Activated CD4-positive, alpha-beta T cell treated with anti-CD3 and anti-CD28 coated beads for 24 hours (primary cell): ENCODE measurements around the gene PJVK.
"Not testable (repeated sequence)": the region's sequence is repeated elsewhere in the genome, so short reads cannot be mapped to it uniquely, and the experiment has no call there.

ENCODE experiments used
- DNase-seq, 2 donors: peaks; one replicate each; pipeline ENCODE4 v3.0.0-alpha.2; 2020; ENCODE audit warnings: low read depth in 2 of 2

Gene PJVK

GRCh38 chr2:178436662-178437061 lies 14.5 kb upstream of the PJVK start:
- DNase-seq = no peak

- DNase-seq = no peak
Measured at GRCh38 chr2:178441426-178441825, 9.8 kb upstream of the PJVK start.

DNA sequence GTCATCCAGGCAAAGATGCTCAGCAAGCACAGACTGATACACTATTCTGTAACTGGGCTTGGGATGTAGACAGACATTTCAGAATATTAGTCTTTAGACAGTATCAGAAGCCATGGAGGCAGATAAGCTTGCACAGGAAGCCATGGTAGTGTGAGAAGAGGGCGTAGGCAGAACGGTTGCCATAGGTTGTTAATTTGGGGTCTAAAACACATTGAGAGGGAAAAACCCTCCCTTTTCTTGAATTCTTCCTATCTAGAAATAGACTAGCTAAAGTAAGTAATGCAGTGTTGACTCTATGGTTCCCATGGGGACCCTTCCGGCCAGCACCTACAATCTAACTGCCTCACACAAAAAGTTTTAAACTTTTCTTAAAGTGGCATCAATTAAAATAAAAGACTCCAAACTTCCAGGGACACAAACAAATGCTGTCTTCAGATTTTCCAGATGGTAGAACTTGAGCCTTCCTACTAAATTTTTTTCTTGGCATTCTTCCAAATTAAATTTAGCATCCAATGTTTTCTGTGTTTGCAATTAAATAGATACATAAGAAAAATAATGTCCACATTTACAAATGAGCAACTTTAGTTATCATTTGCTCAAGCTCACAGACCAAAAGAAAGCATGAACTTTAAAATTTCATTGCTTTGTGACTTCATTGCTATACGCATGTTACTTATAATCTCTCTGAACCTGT lies 2.1 kb upstream of the PJVK start:
- no peak for DNase-seq

- no peak for DNase-seq
Measured at GRCh38 chr2:178449700-178450523, 1.3 kb upstream of the PJVK start.

DNA sequence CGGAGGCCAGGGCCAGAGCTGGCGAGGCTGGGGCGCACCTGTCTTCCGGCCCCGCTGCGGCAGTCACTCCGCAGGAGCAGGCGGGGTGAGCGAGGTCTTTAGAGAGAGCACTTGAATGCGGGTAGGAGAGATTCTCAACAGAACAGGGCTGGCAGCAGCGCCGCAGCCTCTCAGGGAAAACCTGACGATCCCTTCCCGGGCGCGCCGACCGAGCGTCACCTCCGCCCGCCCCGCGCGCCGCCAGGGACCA lies 729 bp upstream of the PJVK start:
- peak in 1 of 2 donors; percentile 52 for DNase-seq

DNA sequence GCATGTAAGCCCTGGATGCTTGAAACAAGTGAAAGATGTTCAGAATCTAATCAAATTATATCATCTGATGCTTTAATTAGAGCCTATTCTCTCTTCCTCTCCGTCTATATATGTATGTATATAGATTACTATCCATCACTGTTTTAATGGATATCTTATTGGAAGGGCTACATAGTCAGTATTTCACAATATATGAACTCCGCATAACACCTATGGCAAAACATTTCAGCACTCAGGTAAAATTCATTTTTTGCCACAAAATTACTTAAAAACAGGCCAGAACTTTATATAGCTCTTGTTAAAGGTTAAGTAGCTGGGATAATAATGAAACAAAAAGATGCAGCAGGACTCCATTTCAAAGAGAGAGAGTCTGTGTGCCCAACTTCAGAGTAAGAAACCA lies 1.2 kb downstream of the PJVK start:
- no peak for DNase-seq

- no peak for DNase-seq
Measured at GRCh38 chr2:178452870-178453269, 1.7 kb downstream of the PJVK start.

DNA sequence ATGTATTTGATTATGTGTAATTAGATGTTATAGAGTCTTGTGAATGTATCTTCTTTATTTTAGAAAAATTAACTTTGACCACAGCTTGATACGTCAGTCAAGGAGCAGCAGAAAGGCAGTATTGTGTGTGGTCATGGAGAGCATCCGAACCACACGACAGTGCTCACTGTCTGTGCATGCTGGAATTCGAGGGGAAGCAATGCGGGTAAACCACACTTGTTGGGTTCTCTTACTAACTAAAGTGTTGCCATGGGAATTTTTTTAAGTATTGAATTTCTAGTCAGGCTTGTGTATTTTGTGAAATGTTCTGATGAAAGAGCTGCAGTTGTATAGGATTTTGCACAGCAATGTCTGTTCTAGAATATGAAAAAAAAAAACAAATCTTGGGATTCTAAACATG lies 4.8 kb downstream of the PJVK start:
- DNase-seq = no peak

DNA sequence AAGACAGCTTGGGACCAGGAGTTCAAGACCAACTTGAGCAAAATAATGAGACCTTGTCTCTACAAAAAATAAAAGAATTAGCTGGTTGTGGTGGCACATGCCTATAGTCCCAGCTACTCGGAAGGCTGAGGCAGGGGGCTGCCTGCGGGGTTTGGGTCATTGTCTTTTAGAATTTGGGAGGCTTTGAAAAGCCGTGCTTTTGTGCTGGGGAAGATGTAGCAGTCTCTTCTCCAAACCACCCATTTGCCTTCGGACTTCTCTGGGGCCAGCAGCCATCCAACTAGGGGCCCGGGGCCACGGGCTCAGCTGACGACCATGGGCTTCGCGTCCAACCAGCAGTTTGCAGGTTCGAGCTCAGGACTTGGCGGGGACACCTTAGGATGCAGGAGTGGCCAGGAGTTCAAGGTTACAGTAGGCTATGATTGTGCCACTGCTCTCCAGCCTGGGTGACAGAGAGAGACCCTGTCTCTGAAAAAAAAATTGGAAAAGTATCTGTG lies 6.3 kb downstream of the PJVK start:
- no peak for DNase-seq

GRCh38 chr2:178469219-178469849 lies 18.2 kb downstream of the PJVK start:
- DNase-seq = no peak

GRCh38 chr2:178471313-178471712 lies 20.1 kb downstream of the PJVK start:
- DNase-seq = not testable (repeated sequence)

- DNase-seq = no peak
Measured at GRCh38 chr2:178473373-178473772, 22.2 kb downstream of the PJVK start.

DNA sequence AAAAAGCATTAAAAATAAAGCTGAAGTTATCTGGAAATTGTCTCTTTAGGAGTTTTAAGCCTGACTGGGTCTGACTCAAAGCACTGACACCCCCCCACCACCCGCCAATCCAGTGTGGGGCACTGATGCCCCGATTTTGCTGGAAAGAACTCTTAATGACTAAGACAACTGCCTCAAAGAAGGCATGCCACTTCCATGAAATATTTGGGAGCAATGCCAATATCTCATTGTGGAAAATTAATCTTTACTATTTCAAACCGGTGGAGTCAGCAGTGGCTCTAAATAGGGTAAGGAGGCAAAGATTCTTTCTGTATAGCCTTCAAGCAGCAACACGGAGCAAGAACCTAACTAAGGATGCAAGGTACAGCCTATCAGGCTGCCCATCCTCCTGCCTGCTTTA lies 22.8 kb downstream of the PJVK start:
- DNase-seq = no peak

GRCh38 chr2:178474560-178474959 lies 23.4 kb downstream of the PJVK start:
- no peak for DNase-seq

DNA sequence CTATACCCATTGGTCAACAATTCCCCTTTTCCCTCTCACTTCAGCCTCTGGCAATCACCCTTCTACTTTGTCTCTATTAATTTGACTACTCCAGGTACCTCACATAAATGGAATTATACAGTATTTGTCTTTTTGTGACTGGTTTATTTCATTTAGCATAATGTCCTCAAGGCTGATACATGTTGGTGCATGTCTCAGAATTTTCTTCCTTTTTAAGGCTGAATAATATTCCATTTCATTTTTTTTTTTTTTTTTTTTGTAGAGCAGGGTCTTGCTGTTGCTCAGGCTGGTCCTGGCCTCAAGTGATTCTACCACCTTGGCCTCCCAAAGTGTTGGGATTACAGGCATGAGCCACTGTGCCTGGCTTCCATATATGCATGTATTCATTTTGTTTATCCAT lies 25.3 kb downstream of the PJVK start:
- DNase-seq = no peak

- no peak for DNase-seq
Measured at GRCh38 chr2:178477443-178478129, 26.4 kb downstream of the PJVK start.

- DNase-seq = no peak
Measured at GRCh38 chr2:178478130-178478438, 26.9 kb downstream of the PJVK start.

GRCh38 chr2:178478439-178479274 lies 27.5 kb downstream of the PJVK start, which contains the start of gene FKBP7:
TSS of gene FKBP7 (minus strand) at chr2:178478600. CDS start at chr2:178478499, 101 bp downstream.
- DNase-seq = peak; percentile 62 to 67

DNA sequence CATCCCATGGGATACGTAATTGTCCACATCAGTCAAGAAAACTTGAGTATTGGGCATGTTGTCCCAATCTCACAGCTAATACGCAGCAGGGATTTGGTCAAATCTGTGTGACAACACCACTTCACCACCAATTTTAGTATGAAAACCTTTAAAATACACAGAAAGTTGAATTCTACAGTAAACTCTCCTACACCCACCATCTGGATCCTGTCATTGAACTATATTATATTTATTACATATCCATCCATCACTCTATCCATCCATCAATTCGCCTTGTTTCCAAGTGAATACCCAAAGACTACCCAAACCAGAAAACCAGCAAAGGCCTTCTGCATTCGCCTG lies 28.1 kb downstream of the PJVK start:
- DNase-seq = no peak

DNA sequence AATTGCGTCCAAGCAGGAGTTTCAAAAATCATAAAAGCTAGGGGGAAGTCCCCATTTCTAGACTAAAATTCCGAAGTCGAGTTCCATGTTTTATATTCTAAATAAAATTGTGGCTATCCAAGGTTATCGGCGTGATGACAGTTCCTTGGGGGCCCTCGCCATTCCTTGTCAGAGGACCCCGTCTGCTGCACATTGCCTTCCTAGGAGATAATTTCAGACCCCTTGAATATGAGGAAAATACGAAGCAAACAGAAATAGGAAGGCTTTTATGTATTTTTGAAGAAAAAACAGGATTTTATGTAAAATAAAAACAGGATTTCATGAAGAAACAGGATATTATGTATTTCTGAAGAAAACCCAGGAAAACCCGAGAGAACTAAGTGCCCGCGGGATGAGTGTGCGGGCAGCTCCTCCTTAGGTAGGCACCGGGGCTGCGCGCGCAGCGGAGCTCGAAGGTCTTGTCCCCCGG lies 28.6 kb downstream of the PJVK start:
- no peak for DNase-seq
